WI38 (cell line): Measurements from ENCODE around the gene PKDREJ.
"Not testable (repeated sequence)": the region's sequence is repeated elsewhere in the genome, so short reads cannot be mapped to it uniquely, and the experiment has no call there.

ENCODE experiments used
- H3K4me3 ChIP-seq: 2 replicates; pipeline ENCODE4 v1.5.1; 2011; ENCODE audit warnings: low read depth, mild to moderate bottlenecking, control low read depth, low read length
- CTCF ChIP-seq: IDR thresholded peaks from 2 replicates; pipeline ENCODE4 v1.5.1; 2012; ENCODE audit warnings: low read depth, mild to moderate bottlenecking, control low read depth, low read length

Gene PKDREJ

GRCh38 chr22:46272196-46272595 lies 9.1 kb upstream of the PKDREJ start:
- H3K4me3 ChIP-seq, result no peak overlapping the region
- TF ChIP-seq CTCF, result no peak

- H3K4me3 ChIP-seq, result no peak overlapping the region
- no peak for TF ChIP-seq CTCF
Observed at GRCh38 chr22:46269564-46269963, 6.4 kb upstream of the PKDREJ start.

GRCh38 chr22:46267431-46268279 lies 4.5 kb upstream of the PKDREJ start, which contains the start of gene TTC38:
Gene TTC38 (plus strand): TSS chr22:46268008. CDS start chr22:46268040, 32 bp downstream.
- no peak for TF ChIP-seq CTCF
- peak within 1 kb of the TSS; percentile 82 for H3K4me3 ChIP-seq

- H3K4me3 ChIP-seq, result not testable (repeated sequence)
Observed at GRCh38 chr22:46265627-46266026, 2.5 kb upstream of the PKDREJ start.

GRCh38 chr22:46264520-46264919 lies 1.4 kb upstream of the PKDREJ start:
- not testable (repeated sequence) for H3K4me3 ChIP-seq

- TF ChIP-seq CTCF, result no peak
- no peak overlapping the region for H3K4me3 ChIP-seq
Observed at GRCh38 chr22:46262449-46263215, 511 bp downstream of the PKDREJ start.

GRCh38 chr22:46260038-46260437 lies 3.1 kb downstream of the PKDREJ start:
- TF ChIP-seq CTCF, result no peak
- H3K4me3 ChIP-seq, result no peak overlapping the region

- no peak overlapping the region for H3K4me3 ChIP-seq
- no peak for TF ChIP-seq CTCF
Observed at GRCh38 chr22:46259374-46259773, 3.8 kb downstream of the PKDREJ start.
